Natural killer cell (primary cell): ENCODE data around the gene LRRC49. TPM values are rescaled to one million over a fixed set of nuclear protein-coding genes. Genes with fewer than 3 reads are reported as not detected.
"Not testable (repeated sequence)": the region's sequence is repeated elsewhere in the genome, so short reads cannot be mapped to it uniquely, and the experiment has no call there.

ENCODE experiments used
- ATAC-seq, 3 donors: fragments of 150-1000 bp in 2 of 3; fragments of 200-7000 bp in 1 of 3; cut with Tn5 transposase; 1 replicate in 1 of 3; 2 replicates in 2 of 3; pipeline ENCODE4 v1.10.0; 2021; ENCODE audit warnings: mild to moderate bottlenecking in 2 of 3, moderate library complexity in 2 of 3
- DNase-seq, 2 donors: peaks; one replicate each; pipeline versions ENCODE4 v3.0.0 to v3.0.0-alpha.2; 2013 to 2021; ENCODE audit warnings: mixed read lengths in 1 of 2
- H3K27ac ChIP-seq: one replicate; pipeline ENCODE4 v1.5.1; 2013; ENCODE audit warnings: mild to moderate bottlenecking, low read length
- H3K27me3 ChIP-seq: one replicate; pipeline ENCODE4 v1.6.1; 2013; ENCODE audit warnings: low read length; ENCODE audit not compliant: control insufficient read depth, insufficient read depth
- H3K36me3 ChIP-seq: one replicate; pipeline ENCODE4 v1.6.1; 2013; ENCODE audit warnings: low read length; ENCODE audit not compliant: control insufficient read depth, insufficient read depth
- H3K4me1 ChIP-seq: one replicate; pipeline ENCODE4 v1.6.1; 2013; ENCODE audit warnings: low read length; ENCODE audit not compliant: control insufficient read depth, insufficient read depth
- H3K4me3 ChIP-seq: one replicate; pipeline ENCODE4 v1.5.1; 2013; ENCODE audit warnings: low read length
- H3K9me3 ChIP-seq: one replicate; pipeline ENCODE4 v1.6.1; 2013; ENCODE audit warnings: low read length; ENCODE audit not compliant: control insufficient read depth, insufficient read depth
- H3K27ac Mint-ChIP-seq, 2 donors: one replicate each; pipeline ENCODE4 v1.8.0; 2022; ENCODE audit warnings: mild to moderate bottlenecking in 2 of 2, mixed read lengths in 2 of 2, moderate library complexity in 1 of 2
- H3K27me3 Mint-ChIP-seq, 2 donors: one replicate each; pipeline ENCODE4 v1.8.0; 2022; ENCODE audit warnings: low read depth in 2 of 2, mixed read lengths in 2 of 2
- H3K36me3 Mint-ChIP-seq: one replicate; pipeline ENCODE4 v1.8.0; 2022; ENCODE audit warnings: mixed read lengths
- H3K4me1 Mint-ChIP-seq, 2 donors: one replicate each; pipeline ENCODE4 v1.8.0; 2022; ENCODE audit warnings: mixed read lengths in 2 of 2
- H3K4me3 Mint-ChIP-seq: one replicate; pipeline ENCODE4 v1.8.0; 2022; ENCODE audit warnings: mild to moderate bottlenecking, moderate library complexity, mixed read lengths
- H3K9me3 Mint-ChIP-seq, 2 donors: one replicate each; pipeline ENCODE4 v1.8.0; 2022; ENCODE audit warnings: mixed read lengths in 2 of 2
- WGBS: methylation state at CpG from one replicate; pipeline ENCODE4 v1.1.7; 2013; ENCODE audit warnings: missing lambda C conversion rate; ENCODE audit not compliant: insufficient coverage; 5-methylcytosine and 5-hydroxymethylcytosine counted together
- intact Hi-C: fragments of 100-400 bp; cut with micrococcal nuclease; formaldehyde crosslinking; loops from one replicate; pipeline ENCODE4 v1.14.2; 2022
- total RNA-seq, 4 donors: library from RNA; stranded (reverse); fragments of 120-200 nt in 1 of 4; gene quantifications; one replicate each; pipeline versions ENCODE4 v1.2.3 to v1.2.4, GENCODE V29; 2013 to 2022
- TF ChIP-seq, protein P1 (sequence below): fragments of 200-600 bp; IDR thresholded peaks from one replicate; pipeline ENCODE4 v1.8.0; 2022; ENCODE audit warnings: antibody characterized with exemption

LRRC49 gene
- total RNA-seq, 3 donors from 2014 or later (not counting 1 experiment from before 2014, with no cell fraction given): 0.14 to 0.38 TPM; not detected in 1

DNA sequence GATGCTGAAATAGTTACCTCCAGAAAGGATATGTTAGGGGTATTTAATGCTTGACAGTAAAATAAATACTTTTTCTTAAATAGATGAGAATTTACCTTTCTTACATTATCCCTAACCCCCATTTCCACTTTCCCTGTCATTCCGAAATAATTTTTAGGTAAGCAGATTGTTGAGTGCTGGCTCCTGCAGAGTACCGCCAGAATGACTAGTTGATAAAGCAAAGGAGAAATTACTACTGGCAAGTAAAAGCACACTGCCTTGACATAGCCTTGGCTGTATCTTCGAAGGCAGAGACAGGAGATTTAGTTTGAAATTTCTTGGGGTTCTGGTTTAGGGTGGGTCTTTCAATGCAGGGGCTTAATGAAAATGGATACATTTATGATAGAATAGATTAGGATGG is 40.8 kb downstream of the LRRC49 start:
- ATAC-seq (no peak), DNase-seq (no peak)
- TF ChIP-seq, protein P1, sequence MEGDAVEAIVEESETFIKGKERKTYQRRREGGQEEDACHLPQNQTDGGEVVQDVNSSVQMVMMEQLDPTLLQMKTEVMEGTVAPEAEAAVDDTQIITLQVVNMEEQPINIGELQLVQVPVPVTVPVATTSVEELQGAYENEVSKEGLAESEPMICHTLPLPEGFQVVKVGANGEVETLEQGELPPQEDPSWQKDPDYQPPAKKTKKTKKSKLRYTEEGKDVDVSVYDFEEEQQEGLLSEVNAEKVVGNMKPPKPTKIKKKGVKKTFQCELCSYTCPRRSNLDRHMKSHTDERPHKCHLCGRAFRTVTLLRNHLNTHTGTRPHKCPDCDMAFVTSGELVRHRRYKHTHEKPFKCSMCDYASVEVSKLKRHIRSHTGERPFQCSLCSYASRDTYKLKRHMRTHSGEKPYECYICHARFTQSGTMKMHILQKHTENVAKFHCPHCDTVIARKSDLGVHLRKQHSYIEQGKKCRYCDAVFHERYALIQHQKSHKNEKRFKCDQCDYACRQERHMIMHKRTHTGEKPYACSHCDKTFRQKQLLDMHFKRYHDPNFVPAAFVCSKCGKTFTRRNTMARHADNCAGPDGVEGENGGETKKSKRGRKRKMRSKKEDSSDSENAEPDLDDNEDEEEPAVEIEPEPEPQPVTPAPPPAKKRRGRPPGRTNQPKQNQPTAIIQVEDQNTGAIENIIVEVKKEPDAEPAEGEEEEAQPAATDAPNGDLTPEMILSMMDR: no peak
- H3K27ac Mint-ChIP-seq: no peak overlapping the region
- Histone ChIP-seq H3K4me3 (no peak overlapping the region), H3K36me3 (no peaks in the 10 kb centered on the region), H3K27ac (no peak overlapping the region), H3K9me3 (no peaks in the 10 kb centered on the region), H3K4me1 (no peaks in the 10 kb centered on the region), H3K27me3 (no peaks in the 10 kb centered on the region)
- H3K4me1 Mint-ChIP-seq: no peaks in the 10 kb centered on the region
- 78% methylated on average over 3 of the region's 3 CpGs for WGBS
- H3K9me3 Mint-ChIP-seq: no peaks in the 10 kb centered on the region
- H3K36me3 Mint-ChIP-seq: no peaks in the 10 kb centered on the region
- no peak overlapping the region for H3K4me3 Mint-ChIP-seq
- peaks cover 8 to 43% of the 10 kb centered on the region in 2 donors for H3K27me3 Mint-ChIP-seq
- intact Hi-C loops: no loop called here

GRCh38 chr15:70935631-70936030 is 43.0 kb downstream of the LRRC49 start:
- H3K4me3 Mint-ChIP-seq: no peak overlapping the region
- H3K4me1 Mint-ChIP-seq: no peaks in the 10 kb centered on the region
- peaks cover 4 to 42% of the 10 kb centered on the region in 2 donors for H3K27me3 Mint-ChIP-seq
- H3K27ac Mint-ChIP-seq: no peak overlapping the region
- no peaks in the 10 kb centered on the region for H3K36me3 ChIP-seq
- H3K4me1 ChIP-seq: no peaks in the 10 kb centered on the region
- H3K9me3 Mint-ChIP-seq: no peaks in the 10 kb centered on the region
- no peak overlapping the region for H3K27ac ChIP-seq
- H3K27me3 ChIP-seq: peaks cover 2% of the 10 kb centered on the region
- no peaks in the 10 kb centered on the region for H3K36me3 Mint-ChIP-seq
- no peak overlapping the region for H3K4me3 ChIP-seq
- intact Hi-C loops: no loop called here
- H3K9me3 ChIP-seq: no peaks in the 10 kb centered on the region
- no peak for ATAC-seq
- DNase-seq: no peak
- WGBS: 83% methylated on average over 1 of the region's 3 CpGs
- TF ChIP-seq, protein P1: no peak

- H3K4me3 Mint-ChIP-seq: no peak overlapping the region
- ATAC-seq: no peak
- H3K27me3 ChIP-seq: peaks cover 2% of the 10 kb centered on the region
- no peaks in the 10 kb centered on the region for H3K4me1 Mint-ChIP-seq
- DNase-seq: no peak
- no peaks in the 10 kb centered on the region for H3K4me1 ChIP-seq
- H3K27me3 Mint-ChIP-seq: peaks cover 2 to 36% of the 10 kb centered on the region in 2 donors
- H3K36me3 ChIP-seq: no peaks in the 10 kb centered on the region
- no peaks in the 10 kb centered on the region for H3K36me3 Mint-ChIP-seq
- 100% methylated on average over 3 of the region's 4 CpGs for WGBS
- intact Hi-C loops: no loop called here
- TF ChIP-seq, protein P1: no peak
- H3K27ac Mint-ChIP-seq: no peak overlapping the region
- no peaks in the 10 kb centered on the region for H3K9me3 ChIP-seq
- no peaks in the 10 kb centered on the region for H3K9me3 Mint-ChIP-seq
- no peak overlapping the region for H3K4me3 ChIP-seq
- H3K27ac ChIP-seq: no peak overlapping the region
These were observed 43.7 kb downstream of the LRRC49 start for GRCh38 chr15:70936326-70936725.

DNA sequence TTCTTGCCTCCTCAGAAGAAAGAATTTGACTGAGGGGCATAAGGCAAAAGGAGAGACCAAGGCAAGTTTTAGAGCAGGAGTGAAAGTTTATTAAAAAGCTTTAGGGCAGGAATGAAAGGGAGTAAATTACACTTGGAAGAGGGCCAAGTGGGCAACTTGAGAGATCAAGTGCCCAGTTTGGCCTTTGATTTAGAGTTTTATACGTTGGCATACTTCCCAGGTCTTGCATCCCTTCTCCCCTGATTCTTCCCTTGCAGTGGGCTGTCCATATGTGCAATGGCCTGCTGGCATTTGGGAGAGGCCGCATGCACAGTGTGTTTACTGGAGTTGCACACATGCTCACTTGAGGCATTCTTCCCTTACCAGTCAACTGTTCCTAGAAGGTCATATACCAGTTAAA is 50.7 kb downstream of the LRRC49 start:
- H3K36me3 Mint-ChIP-seq, intact Hi-C loops, DNase-seq, ATAC-seq, H3K27ac Mint-ChIP-seq, H3K36me3 ChIP-seq, H3K9me3 Mint-ChIP-seq, H3K4me3 ChIP-seq, H3K4me1 Mint-ChIP-seq, H3K4me3 Mint-ChIP-seq, H3K27ac ChIP-seq, H3K27me3 ChIP-seq, H3K4me1 ChIP-seq, H3K9me3 ChIP-seq: not testable (repeated sequence)
- WGBS: 76% methylated on average over 2 of the region's 2 CpGs
- H3K27me3 Mint-ChIP-seq: peaks cover 9 to 38% of the 10 kb centered on the region in 2 donors
